PC-3 (cell line): Measurements from ENCODE around the gene FRRS1. TPM values are rescaled to one million over a fixed set of nuclear protein-coding genes. Genes with fewer than 3 reads are reported as not detected.

Experiments used
- ATAC-seq: fragments of 200-7000 bp; cut with Tn5 transposase; 2 replicates; pipeline ENCODE4 v1.9.1; 2020; ENCODE audit warnings: mild to moderate bottlenecking, moderate library complexity
- BruUV-seq: library from RNA; stranded (reverse); fragments of 400-500 nt; replicated peaks from 2 replicates; lab custom pipeline; 2021; lab: Mats Ljungman, UMichigan
- CTCF ChIA-PET: fragments of 300-600 bp; sonication (Branson Sonifier 250); formaldehyde crosslinking; loops from one replicate; lab custom pipeline; 2022; ENCODE audit warnings: antibody characterized with exemption; lab: Charles Lee
- POLR2A ChIA-PET: fragments of 300-600 bp; sonication (Branson Sonifier 250); formaldehyde crosslinking; loops from one replicate; lab custom pipeline; 2022; ENCODE audit warnings: antibody characterized with exemption; ENCODE audit not compliant: unreplicated experiment; lab: Charles Lee
- DNase-seq: peaks from one replicate; pipeline ENCODE4 v3.0.0-alpha.2; 2015
- H2AFZ ChIP-seq: fragments of 300-600 bp; sonication (generic); 2 replicates; pipeline ENCODE4 v1.6.0; 2016; ENCODE audit warnings: antibody characterized with exemption, low read length
- H3F3A ChIP-seq: fragments of 300-600 bp; sonication (generic); one replicate; pipeline ENCODE4 v1.6.0; 2017; ENCODE audit warnings: antibody characterized with exemption, low read length, control low read depth, mild to moderate bottlenecking; ENCODE audit not compliant: unreplicated experiment
- H3K27ac ChIP-seq: fragments of 300-600 bp; sonication (generic); 2 replicates; pipeline ENCODE4 v1.5.1; 2016; ENCODE audit warnings: mild to moderate bottlenecking, low read length
- H3K27me3 ChIP-seq: fragments of 300-600 bp; sonication (generic); 2 replicates; pipeline ENCODE4 v1.6.1; 2016; ENCODE audit warnings: low read length, mixed read lengths
- H3K36me3 ChIP-seq: fragments of 300-600 bp; sonication (generic); 2 replicates; pipeline ENCODE4 v1.6.1; 2016; ENCODE audit warnings: low read depth, mixed run types, low read length, mixed read lengths
- H3K4me1 ChIP-seq: fragments of 300-600 bp; sonication (generic); 2 replicates; pipeline ENCODE4 v1.5.1; 2016; ENCODE audit warnings: low read length; ENCODE audit not compliant: insufficient read depth
- H3K4me2 ChIP-seq: fragments of 300-600 bp; sonication (generic); 2 replicates; pipeline ENCODE4 v1.6.0; 2016; ENCODE audit warnings: low read length
- H3K4me3 ChIP-seq: fragments of 300-600 bp; sonication (generic); 2 replicates; pipeline ENCODE4 v1.5.1; 2016; ENCODE audit warnings: mild to moderate bottlenecking, low read length, mixed read lengths
- H3K79me2 ChIP-seq: fragments of 300-600 bp; sonication (generic); 2 replicates; pipeline ENCODE4 v1.6.1; 2017; ENCODE audit warnings: low read length, mixed read lengths
- H3K9ac ChIP-seq: fragments of 300-600 bp; sonication (generic); 2 replicates; pipeline ENCODE4 v1.6.0; 2016; ENCODE audit warnings: mild to moderate bottlenecking, low read length
- H3K9me2 ChIP-seq: fragments of 300-600 bp; sonication (generic); replicated peaks from 2 replicates; pipeline ENCODE4 v1.6.1; 2016; ENCODE audit warnings: mixed run types, low read length, mixed read lengths
- H3K9me3 ChIP-seq: fragments of 300-600 bp; sonication (generic); 2 replicates; pipeline ENCODE4 v1.6.1; 2016; ENCODE audit warnings: low read length, mixed read lengths
- H4K20me1 ChIP-seq: fragments of 300-600 bp; sonication (generic); 2 replicates; pipeline ENCODE4 v1.6.1; 2016; ENCODE audit warnings: low read length, mixed read lengths
- EZH2 ChIP-seq: fragments of 300-600 bp; sonication (generic); IDR thresholded peaks from one replicate; pipeline ENCODE4 v1.6.1; 2017; ENCODE audit warnings: antibody characterized with exemption, mild to moderate bottlenecking, low read length; ENCODE audit not compliant: unreplicated experiment
- EZH2phosphoT487 ChIP-seq: fragments of 300-600 bp; sonication (generic); IDR thresholded peaks from 2 replicates; pipeline ENCODE4 v1.6.1; 2018; ENCODE audit warnings: mild to moderate bottlenecking, antibody characterized with exemption, low read length, borderline replicate concordance
- intact Hi-C: fragments of 100-400 bp; cut with micrococcal nuclease; formaldehyde crosslinking; loops from 2 replicates; pipeline ENCODE4 v1.9.0; 2023
- total RNA-seq: library from RNA; depleted of rRNA; stranded (reverse); fragments of >200 nt; gene quantifications from 2 replicates; pipeline ENCODE4 v1.2.3, GENCODE V29; 2014
- TF ChIP-seq, protein P1 (sequence below): fragments of 300-600 bp; sonication (generic); conservative IDR thresholded peaks from 2 replicates; pipeline ENCODE4 v1.5.1; 2017; ENCODE audit warnings: antibody characterized with exemption, low read depth, mild to moderate bottlenecking, low read length

The FRRS1 gene
- total RNA-seq, 1 experiment from 2014 or later: 16.3 TPM

DNA sequence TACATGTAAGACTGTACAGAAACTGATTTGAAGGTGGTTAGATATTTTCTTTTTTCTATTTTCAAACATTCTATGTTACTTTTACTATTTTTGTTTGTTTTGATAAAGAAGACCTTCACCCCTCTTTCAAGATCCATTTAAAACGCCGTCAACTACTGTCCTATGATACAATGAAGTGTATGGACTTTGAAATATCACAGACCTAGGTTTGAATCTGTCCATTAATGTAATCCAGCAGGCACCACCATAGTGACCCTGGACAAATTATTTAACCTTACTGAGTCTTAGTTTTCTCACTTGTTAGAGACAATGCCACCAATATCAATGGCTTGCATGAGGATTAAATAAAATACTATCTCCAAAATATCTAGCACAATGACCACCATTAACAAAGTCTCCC is 2.0 kb downstream of the FRRS1 start:
- Histone ChIP-seq H2AFZ (peak overlapping the region; percentile 54; the same call in 1 of the 2 replicates), H3K9me3 (no peaks in the 10 kb centered on the region), H3F3A (no peaks in the 10 kb centered on the region), H3K9me2 (no peaks in the 10 kb centered on the region), H3K79me2 (peaks cover 28% of the 10 kb centered on the region), H3K36me3 (0 out of 2 replicates have a peak, but pooled peaks cover 5% of the 10 kb centered on the region), H3K4me3 (peak overlapping the region; percentile 77), H3K27me3 (no peaks in the 10 kb centered on the region), H3K4me2 (peak overlapping the region; percentile 69), H3K27ac (no peak overlapping the region), H3K4me1 (peaks cover 17% of the 10 kb centered on the region), H4K20me1 (no peaks in the 10 kb centered on the region), H3K9ac (no peak overlapping the region)
- BruUV-seq: no TSS peak
- DNase-seq (no peak), ATAC-seq (no peak)
- POLR2A ChIA-PET: no interaction called here
- TF ChIP-seq EZH2: no peak
- TF ChIP-seq, protein P1, sequence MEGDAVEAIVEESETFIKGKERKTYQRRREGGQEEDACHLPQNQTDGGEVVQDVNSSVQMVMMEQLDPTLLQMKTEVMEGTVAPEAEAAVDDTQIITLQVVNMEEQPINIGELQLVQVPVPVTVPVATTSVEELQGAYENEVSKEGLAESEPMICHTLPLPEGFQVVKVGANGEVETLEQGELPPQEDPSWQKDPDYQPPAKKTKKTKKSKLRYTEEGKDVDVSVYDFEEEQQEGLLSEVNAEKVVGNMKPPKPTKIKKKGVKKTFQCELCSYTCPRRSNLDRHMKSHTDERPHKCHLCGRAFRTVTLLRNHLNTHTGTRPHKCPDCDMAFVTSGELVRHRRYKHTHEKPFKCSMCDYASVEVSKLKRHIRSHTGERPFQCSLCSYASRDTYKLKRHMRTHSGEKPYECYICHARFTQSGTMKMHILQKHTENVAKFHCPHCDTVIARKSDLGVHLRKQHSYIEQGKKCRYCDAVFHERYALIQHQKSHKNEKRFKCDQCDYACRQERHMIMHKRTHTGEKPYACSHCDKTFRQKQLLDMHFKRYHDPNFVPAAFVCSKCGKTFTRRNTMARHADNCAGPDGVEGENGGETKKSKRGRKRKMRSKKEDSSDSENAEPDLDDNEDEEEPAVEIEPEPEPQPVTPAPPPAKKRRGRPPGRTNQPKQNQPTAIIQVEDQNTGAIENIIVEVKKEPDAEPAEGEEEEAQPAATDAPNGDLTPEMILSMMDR: no peak
- TF ChIP-seq EZH2phosphoT487: no peak
- CTCF ChIA-PET: no interaction called here
- intact Hi-C loops: no loop called here

DNA sequence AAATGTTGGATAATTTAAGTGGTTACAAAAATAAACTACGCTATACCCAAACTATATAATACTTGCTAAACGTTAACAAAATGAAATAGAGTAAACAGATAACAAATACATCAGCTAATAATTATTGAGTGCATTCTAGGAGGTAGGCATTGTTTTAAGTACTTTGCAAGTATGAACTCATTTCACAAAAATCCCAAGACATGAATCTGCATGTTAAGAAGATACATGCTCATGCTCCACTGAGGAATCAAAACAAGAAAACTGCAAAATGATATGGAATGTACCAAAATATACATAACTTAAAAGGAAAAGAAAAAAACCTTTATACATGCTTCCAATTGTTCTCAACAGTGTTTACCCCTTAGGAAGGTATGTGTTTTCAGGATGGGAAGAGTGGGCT is 2.5 kb downstream of the FRRS1 start:
- CTCF ChIA-PET: no interaction called here
- no peaks in the 10 kb centered on the region for H3K27me3 ChIP-seq
- no peak for DNase-seq
- no peaks in the 10 kb centered on the region for H3F3A ChIP-seq
- no peak overlapping the region for H3K9ac ChIP-seq
- no peaks in the 10 kb centered on the region for H3K9me2 ChIP-seq
- no TSS peak for BruUV-seq
- POLR2A ChIA-PET: no interaction called here
- peaks cover 17% of the 10 kb centered on the region for H3K4me1 ChIP-seq
- H3K36me3 ChIP-seq: 0 out of 2 replicates have a peak, but pooled peaks cover 9% of the 10 kb centered on the region
- H3K79me2 ChIP-seq: peaks cover 31% of the 10 kb centered on the region
- intact Hi-C loops: no loop called here
- H3K9me3 ChIP-seq: no peaks in the 10 kb centered on the region
- TF ChIP-seq, protein P1: no peak
- TF ChIP-seq EZH2phosphoT487 (no peak), EZH2 (no peak)
- no peak for ATAC-seq
- no peak overlapping the region for H3K4me3 ChIP-seq
- H3K4me2 ChIP-seq: peak overlapping the region; percentile 69
- H4K20me1 ChIP-seq: no peaks in the 10 kb centered on the region
- no peak overlapping the region for H3K27ac ChIP-seq
- H2AFZ ChIP-seq: no peak overlapping the region

DNA sequence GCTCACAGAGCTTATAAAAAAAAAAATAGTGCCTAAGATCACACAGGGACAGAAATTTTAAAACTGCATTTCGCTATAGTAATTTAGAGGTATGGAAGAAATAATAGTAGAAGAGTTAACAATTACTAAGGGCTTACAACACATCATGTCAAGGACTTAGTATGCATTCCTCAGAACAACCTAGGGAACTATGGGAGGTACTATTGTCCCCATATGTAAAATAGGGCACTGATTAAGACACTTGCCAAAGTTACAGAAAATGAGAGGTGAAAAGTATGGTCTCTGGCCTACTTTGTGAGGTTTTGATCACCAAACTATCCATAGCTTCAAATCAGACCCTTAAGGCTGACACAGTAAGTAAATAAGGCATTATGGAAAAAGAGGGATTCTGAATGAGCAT is 4.7 kb downstream of the FRRS1 start:
- no peak for ATAC-seq
- BruUV-seq: no TSS peak
- H3K4me1 ChIP-seq: peaks cover 27% of the 10 kb centered on the region
- no peak overlapping the region for H3K4me3 ChIP-seq
- H3K9me3 ChIP-seq: no peaks in the 10 kb centered on the region
- no peaks in the 10 kb centered on the region for H4K20me1 ChIP-seq
- H3K27ac ChIP-seq: no peak overlapping the region
- no peaks in the 10 kb centered on the region for H3K27me3 ChIP-seq
- intact Hi-C loops: no loop called here
- CTCF ChIA-PET: no interaction called here
- H3K36me3 ChIP-seq: 0 out of 2 replicates have a peak, but pooled peaks cover 9% of the 10 kb centered on the region
- POLR2A ChIA-PET: no interaction called here
- TF ChIP-seq, protein P1: no peak
- TF ChIP-seq EZH2phosphoT487 (no peak), EZH2 (no peak)
- no peaks in the 10 kb centered on the region for H3F3A ChIP-seq
- H3K9me2 ChIP-seq: no peaks in the 10 kb centered on the region
- no peak overlapping the region for H2AFZ ChIP-seq
- no peak overlapping the region for H3K9ac ChIP-seq
- peaks cover 31% of the 10 kb centered on the region for H3K79me2 ChIP-seq
- no peak for DNase-seq
- H3K4me2 ChIP-seq: no peak overlapping the region
